HEK293 (cell line): Measurements from ENCODE around the gene KCNMB2.

ENCODE experiments used
- CTCF ChIA-PET: fragments of 350-600 bp; formaldehyde crosslinking; extraction: SDS; loops from one replicate; lab custom pipeline; 2021; ENCODE audit warnings: antibody characterized with exemption; lab: Yijun Ruan, JAX
- POLR2A ChIA-PET: fragments of 300-600 bp; formaldehyde crosslinking; extraction: SDS; loops from one replicate; lab custom pipeline; 2020; ENCODE audit warnings: antibody characterized with exemption, inconsistent platforms; lab: Yijun Ruan, JAX
- H3K27ac ChIP-seq: fragments of 200-500 bp; sonication (Bioruptor generic); 2 replicates; pipeline ENCODE4 v1.5.1; 2014; ENCODE audit warnings: low read depth, low read length, control low read depth, inconsistent platforms; ENCODE audit errors: extremely low read depth
- H3K36me3 ChIP-seq, 2 experiments: fragments of 200-500 bp in 1 of 2; sonication (Bioruptor generic) in 1 of 2; 1 replicate in 1 of 2; 2 replicates in 1 of 2; pipeline ENCODE4 v1.5.1; 2014 to 2017; ENCODE audit warnings: inconsistent platforms in 2 of 2, low read length in 2 of 2; ENCODE audit not compliant: control insufficient read depth in 2 of 2, insufficient read depth in 1 of 2
- H3K4me1 ChIP-seq: fragments of 200-500 bp; sonication (Bioruptor generic); 2 replicates; pipeline ENCODE4 v1.5.1; 2014; ENCODE audit warnings: mild to moderate bottlenecking, low read length, inconsistent platforms; ENCODE audit not compliant: control insufficient read depth, insufficient read depth
- H3K4me3 ChIP-seq: 2 replicates; pipeline ENCODE4 v1.5.1; 2011; ENCODE audit warnings: low read depth, mild to moderate bottlenecking, control low read depth, low read length, moderate library complexity
- H3K9me3 ChIP-seq: fragments of 200-500 bp; sonication (Bioruptor generic); 2 replicates; pipeline ENCODE4 v1.5.1; 2014; ENCODE audit warnings: low read depth, low read length, inconsistent platforms; ENCODE audit not compliant: control insufficient read depth, insufficient read depth
- GLI2 ChIP-seq: fragments of 450-650 bp; formaldehyde crosslinking; IDR thresholded peaks from 2 replicates; pipeline ENCODE4; 2017; ENCODE audit warnings: missing biosample characterization, missing genetic modification characterization, low read depth, borderline replicate concordance
- GLIS2 ChIP-seq: fragments of 450-650 bp; formaldehyde crosslinking; IDR thresholded peaks from 2 replicates; pipeline ENCODE4 v1.5.1; 2016; ENCODE audit warnings: missing biosample characterization, missing genetic modification characterization
- KLF7 ChIP-seq: fragments of 450-650 bp; formaldehyde crosslinking; IDR thresholded peaks from 2 replicates; pipeline ENCODE4 v1.5.1; 2016; ENCODE audit warnings: missing biosample characterization, missing genetic modification characterization, borderline replicate concordance
- RBAK ChIP-seq: fragments of 450-650 bp; formaldehyde crosslinking; IDR thresholded peaks from 2 replicates; pipeline ENCODE4 v1.5.1; 2016; ENCODE audit warnings: missing biosample characterization, missing genetic modification characterization
- SCRT2 ChIP-seq: fragments of 450-650 bp; formaldehyde crosslinking; IDR thresholded peaks from 2 replicates; pipeline ENCODE4 v1.5.1; 2016; ENCODE audit warnings: missing biosample characterization, missing genetic modification characterization
- TRIM28 ChIP-seq: IDR thresholded peaks from 2 replicates; pipeline ENCODE4 v1.6.1; 2011; ENCODE audit warnings: low read length, control low read depth, borderline replicate concordance
- ZNF157 ChIP-seq: fragments of 450-650 bp; formaldehyde crosslinking; IDR thresholded peaks from 2 replicates; pipeline ENCODE4 v1.5.1; 2016; ENCODE audit warnings: missing biosample characterization, missing genetic modification characterization
- ZNF239 ChIP-seq: fragments of 450-650 bp; formaldehyde crosslinking; IDR thresholded peaks from 2 replicates; pipeline ENCODE4 v1.5.1; 2016; ENCODE audit warnings: missing biosample characterization, missing genetic modification characterization
- ZNF324 ChIP-seq: fragments of 450-650 bp; formaldehyde crosslinking; IDR thresholded peaks from 2 replicates; pipeline ENCODE4 v1.5.1; 2016; ENCODE audit warnings: missing biosample characterization, missing genetic modification characterization
- ZNF423 ChIP-seq: fragments of 450-650 bp; formaldehyde crosslinking; IDR thresholded peaks from 2 replicates; pipeline ENCODE4 v1.5.1; 2016; ENCODE audit warnings: missing biosample characterization, missing genetic modification characterization
- ZNF624 ChIP-seq: fragments of 450-650 bp; formaldehyde crosslinking; IDR thresholded peaks from 2 replicates; pipeline ENCODE4 v1.5.1; 2017; ENCODE audit warnings: missing biosample characterization, missing genetic modification characterization
- TF ChIP-seq, protein P1 (sequence below): fragments of 450-650 bp; formaldehyde crosslinking; IDR thresholded peaks from 2 replicates; pipeline ENCODE4 v1.5.1; 2016; ENCODE audit warnings: missing biosample characterization, missing genetic modification characterization, low read depth
- TF ChIP-seq, protein P2 (sequence below): fragments of 450-650 bp; formaldehyde crosslinking; IDR thresholded peaks from 2 replicates; pipeline ENCODE4 v1.5.1; 2016; ENCODE audit warnings: missing biosample characterization, missing genetic modification characterization, borderline replicate concordance
- TF ChIP-seq, protein P3 (sequence below): fragments of 450-650 bp; formaldehyde crosslinking; IDR thresholded peaks from 2 replicates; pipeline ENCODE4; 2016; ENCODE audit warnings: missing biosample characterization, missing genetic modification characterization
- TF ChIP-seq, protein P4 (sequence below): fragments of 450-650 bp; formaldehyde crosslinking; IDR thresholded peaks from 2 replicates; pipeline ENCODE4 v1.5.1; 2016; ENCODE audit warnings: missing biosample characterization, missing genetic modification characterization, low read depth
- TF ChIP-seq, protein P5 (sequence below): fragments of 450-650 bp; formaldehyde crosslinking; IDR thresholded peaks from 2 replicates; pipeline ENCODE4 v1.5.1; 2017; ENCODE audit warnings: missing biosample characterization, missing genetic modification characterization
- TF ChIP-seq, protein P6 (sequence below): fragments of 450-650 bp; formaldehyde crosslinking; IDR thresholded peaks from 2 replicates; pipeline ENCODE4 v1.5.1; 2016; ENCODE audit warnings: missing biosample characterization, missing genetic modification characterization

The KCNMB2 gene

DNA sequence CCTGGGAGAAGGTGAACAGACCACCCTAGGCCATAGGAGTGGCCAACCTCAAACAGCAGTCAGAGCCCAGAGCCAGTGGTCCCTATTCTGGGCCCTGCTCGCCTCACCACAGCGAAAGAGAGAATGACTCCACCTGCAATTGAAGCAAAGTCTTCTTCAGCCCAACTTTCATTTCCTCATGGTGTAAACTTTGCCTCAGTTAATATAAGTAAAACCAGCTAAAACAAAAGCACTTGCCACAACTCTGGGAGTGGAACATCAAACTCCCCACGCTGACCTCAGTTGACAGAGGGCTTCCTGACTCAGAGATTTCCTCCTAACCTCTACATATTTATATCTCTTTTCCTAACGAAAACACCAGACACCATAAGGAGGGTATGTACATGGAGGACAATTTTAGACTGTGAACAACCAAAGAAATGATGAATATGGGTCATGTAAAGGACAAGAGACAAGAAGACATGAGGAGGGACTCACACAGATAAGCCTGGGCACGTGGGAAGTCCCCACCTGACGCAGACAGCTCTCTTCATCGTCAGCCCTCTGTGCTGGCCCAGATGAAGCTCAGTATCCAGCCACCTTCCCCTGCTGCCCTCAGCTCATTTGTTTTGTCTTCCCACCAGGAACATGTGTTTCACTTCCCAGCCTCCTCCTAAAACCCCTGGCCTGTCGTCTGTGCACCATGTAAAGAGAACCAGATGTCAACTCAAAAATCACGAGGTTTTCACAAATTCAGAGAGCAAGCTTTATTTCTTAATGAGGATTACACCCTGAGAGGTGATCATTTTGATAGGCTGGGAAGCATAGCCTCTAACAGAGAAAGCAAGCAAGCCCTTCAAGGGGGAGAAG lies 140.9 kb downstream of the KCNMB2 start (continued):
- TF ChIP-seq, protein P1, sequence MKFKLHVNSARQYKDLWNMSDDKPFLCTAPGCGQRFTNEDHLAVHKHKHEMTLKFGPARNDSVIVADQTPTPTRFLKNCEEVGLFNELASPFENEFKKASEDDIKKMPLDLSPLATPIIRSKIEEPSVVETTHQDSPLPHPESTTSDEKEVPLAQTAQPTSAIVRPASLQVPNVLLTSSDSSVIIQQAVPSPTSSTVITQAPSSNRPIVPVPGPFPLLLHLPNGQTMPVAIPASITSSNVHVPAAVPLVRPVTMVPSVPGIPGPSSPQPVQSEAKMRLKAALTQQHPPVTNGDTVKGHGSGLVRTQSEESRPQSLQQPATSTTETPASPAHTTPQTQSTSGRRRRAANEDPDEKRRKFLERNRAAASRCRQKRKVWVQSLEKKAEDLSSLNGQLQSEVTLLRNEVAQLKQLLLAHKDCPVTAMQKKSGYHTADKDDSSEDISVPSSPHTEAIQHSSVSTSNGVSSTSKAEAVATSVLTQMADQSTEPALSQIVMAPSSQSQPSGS (tag by site-specific recombination), result no peak
- TF ChIP-seq GLI2 (no peak), ZNF324 (tag by site-specific recombination) (no peak), RBAK (tag by site-specific recombination) (no peak), TRIM28 (no peak), ZNF157 (tag by site-specific recombination) (no peak), GLIS2 (no peak), ZNF239 (no peak), KLF7 (tag by site-specific recombination) (no peak)
- TF ChIP-seq, protein P2, sequence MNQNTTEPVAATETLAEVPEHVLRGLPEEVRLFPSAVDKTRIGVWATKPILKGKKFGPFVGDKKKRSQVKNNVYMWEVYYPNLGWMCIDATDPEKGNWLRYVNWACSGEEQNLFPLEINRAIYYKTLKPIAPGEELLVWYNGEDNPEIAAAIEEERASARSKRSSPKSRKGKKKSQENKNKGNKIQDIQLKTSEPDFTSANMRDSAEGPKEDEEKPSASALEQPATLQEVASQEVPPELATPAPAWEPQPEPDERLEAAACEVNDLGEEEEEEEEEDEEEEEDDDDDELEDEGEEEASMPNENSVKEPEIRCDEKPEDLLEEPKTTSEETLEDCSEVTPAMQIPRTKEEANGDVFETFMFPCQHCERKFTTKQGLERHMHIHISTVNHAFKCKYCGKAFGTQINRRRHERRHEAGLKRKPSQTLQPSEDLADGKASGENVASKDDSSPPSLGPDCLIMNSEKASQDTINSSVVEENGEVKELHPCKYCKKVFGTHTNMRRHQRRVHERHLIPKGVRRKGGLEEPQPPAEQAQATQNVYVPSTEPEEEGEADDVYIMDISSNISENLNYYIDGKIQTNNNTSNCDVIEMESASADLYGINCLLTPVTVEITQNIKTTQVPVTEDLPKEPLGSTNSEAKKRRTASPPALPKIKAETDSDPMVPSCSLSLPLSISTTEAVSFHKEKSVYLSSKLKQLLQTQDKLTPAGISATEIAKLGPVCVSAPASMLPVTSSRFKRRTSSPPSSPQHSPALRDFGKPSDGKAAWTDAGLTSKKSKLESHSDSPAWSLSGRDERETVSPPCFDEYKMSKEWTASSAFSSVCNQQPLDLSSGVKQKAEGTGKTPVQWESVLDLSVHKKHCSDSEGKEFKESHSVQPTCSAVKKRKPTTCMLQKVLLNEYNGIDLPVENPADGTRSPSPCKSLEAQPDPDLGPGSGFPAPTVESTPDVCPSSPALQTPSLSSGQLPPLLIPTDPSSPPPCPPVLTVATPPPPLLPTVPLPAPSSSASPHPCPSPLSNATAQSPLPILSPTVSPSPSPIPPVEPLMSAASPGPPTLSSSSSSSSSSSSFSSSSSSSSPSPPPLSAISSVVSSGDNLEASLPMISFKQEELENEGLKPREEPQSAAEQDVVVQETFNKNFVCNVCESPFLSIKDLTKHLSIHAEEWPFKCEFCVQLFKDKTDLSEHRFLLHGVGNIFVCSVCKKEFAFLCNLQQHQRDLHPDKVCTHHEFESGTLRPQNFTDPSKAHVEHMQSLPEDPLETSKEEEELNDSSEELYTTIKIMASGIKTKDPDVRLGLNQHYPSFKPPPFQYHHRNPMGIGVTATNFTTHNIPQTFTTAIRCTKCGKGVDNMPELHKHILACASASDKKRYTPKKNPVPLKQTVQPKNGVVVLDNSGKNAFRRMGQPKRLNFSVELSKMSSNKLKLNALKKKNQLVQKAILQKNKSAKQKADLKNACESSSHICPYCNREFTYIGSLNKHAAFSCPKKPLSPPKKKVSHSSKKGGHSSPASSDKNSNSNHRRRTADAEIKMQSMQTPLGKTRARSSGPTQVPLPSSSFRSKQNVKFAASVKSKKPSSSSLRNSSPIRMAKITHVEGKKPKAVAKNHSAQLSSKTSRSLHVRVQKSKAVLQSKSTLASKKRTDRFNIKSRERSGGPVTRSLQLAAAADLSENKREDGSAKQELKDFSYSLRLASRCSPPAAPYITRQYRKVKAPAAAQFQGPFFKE (tag by site-specific recombination), result no peak

DNA sequence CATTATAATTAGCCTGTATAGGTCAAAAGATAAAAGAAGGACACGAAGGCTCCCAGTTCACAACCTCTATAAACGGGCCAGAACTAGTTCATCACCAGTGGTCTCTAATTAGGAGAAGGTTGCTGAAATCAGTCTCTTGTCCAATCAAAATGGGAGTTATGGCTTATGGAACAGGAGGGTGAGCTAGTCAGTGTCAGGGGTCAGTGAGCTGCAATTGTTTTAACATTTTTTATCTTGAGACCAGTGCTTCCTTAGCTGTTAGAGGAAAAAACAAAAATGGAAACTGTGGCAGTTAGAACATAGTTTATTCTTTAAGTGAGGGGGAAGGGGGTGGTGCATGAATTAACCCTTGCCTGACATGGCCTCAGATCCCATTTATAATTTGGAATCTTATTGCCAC lies 141.7 kb downstream of the KCNMB2 start:
- CTCF ChIA-PET, result no interaction called here
- Histone ChIP-seq H3K36me3 (no peaks in the 10 kb centered on the region), H3K27ac (no peak overlapping the region)
- POLR2A ChIA-PET, result no interaction called here
- TF ChIP-seq SCRT2 (0 out of 2 replicates have a peak, but pooled peaks have one; percentile 0), ZNF624 (tag by site-specific recombination) (no peak)
- TF ChIP-seq, all 188 proteins: peak for 1
- no peaks in the 10 kb centered on the region for H3K9me3 ChIP-seq
- no peak overlapping the region for H3K4me3 ChIP-seq
- H3K4me1 ChIP-seq, result no peaks in the 10 kb centered on the region

DNA sequence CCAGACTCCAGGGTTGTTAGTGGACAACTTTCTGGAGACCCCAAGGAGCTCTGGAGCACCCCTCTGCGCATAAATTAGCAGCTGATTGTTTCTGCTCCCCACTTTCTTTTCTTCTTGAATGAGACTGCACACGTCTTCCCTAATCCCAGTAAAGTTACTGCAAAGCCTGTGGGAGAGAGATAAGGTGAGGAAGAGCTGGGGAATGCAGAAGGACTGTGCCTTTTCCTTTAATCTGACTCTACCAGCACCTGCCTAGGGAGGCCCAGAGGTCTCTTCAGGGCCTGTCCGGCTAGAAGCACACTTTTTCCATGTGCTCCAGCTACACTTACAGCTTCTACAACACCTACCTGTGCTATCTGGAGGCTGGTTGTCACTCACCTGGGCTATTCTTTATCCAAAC lies 143.8 kb downstream of the KCNMB2 start:
- no peak overlapping the region for H3K27ac ChIP-seq
- CTCF ChIA-PET, result no interaction called here
- no peak overlapping the region for H3K4me3 ChIP-seq
- POLR2A ChIA-PET, result no interaction called here
- H3K4me1 ChIP-seq, result no peaks in the 10 kb centered on the region
- no peaks in the 10 kb centered on the region for H3K36me3 ChIP-seq
- no peaks in the 10 kb centered on the region for H3K9me3 ChIP-seq
- TF ChIP-seq GLIS2 (no peak), ZNF423 (tag by site-specific recombination) (no peak)
- TF ChIP-seq, protein P3, sequence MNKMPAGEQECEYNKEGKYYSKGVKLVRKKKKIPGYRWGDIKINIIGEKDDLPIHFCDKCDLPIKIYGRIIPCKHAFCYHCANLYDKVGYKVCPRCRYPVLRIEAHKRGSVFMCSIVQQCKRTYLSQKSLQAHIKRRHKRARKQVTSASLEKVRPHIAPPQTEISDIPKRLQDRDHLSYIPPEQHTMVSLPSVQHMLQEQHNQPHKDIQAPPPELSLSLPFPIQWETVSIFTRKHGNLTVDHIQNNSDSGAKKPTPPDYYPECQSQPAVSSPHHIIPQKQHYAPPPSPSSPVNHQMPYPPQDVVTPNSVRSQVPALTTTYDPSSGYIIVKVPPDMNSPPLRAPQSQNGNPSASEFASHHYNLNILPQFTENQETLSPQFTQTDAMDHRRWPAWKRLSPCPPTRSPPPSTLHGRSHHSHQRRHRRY (tag by site-specific recombination), result no peak
- TF ChIP-seq, protein P4, sequence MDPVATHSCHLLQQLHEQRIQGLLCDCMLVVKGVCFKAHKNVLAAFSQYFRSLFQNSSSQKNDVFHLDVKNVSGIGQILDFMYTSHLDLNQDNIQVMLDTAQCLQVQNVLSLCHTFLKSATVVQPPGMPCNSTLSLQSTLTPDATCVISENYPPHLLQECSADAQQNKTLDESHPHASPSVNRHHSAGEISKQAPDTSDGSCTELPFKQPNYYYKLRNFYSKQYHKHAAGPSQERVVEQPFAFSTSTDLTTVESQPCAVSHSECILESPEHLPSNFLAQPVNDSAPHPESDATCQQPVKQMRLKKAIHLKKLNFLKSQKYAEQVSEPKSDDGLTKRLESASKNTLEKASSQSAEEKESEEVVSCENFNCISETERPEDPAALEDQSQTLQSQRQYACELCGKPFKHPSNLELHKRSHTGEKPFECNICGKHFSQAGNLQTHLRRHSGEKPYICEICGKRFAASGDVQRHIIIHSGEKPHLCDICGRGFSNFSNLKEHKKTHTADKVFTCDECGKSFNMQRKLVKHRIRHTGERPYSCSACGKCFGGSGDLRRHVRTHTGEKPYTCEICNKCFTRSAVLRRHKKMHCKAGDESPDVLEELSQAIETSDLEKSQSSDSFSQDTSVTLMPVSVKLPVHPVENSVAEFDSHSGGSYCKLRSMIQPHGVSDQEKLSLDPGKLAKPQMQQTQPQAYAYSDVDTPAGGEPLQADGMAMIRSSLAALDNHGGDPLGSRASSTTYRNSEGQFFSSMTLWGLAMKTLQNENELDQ (tag by site-specific recombination), result no peak
- TF ChIP-seq, protein P5, sequence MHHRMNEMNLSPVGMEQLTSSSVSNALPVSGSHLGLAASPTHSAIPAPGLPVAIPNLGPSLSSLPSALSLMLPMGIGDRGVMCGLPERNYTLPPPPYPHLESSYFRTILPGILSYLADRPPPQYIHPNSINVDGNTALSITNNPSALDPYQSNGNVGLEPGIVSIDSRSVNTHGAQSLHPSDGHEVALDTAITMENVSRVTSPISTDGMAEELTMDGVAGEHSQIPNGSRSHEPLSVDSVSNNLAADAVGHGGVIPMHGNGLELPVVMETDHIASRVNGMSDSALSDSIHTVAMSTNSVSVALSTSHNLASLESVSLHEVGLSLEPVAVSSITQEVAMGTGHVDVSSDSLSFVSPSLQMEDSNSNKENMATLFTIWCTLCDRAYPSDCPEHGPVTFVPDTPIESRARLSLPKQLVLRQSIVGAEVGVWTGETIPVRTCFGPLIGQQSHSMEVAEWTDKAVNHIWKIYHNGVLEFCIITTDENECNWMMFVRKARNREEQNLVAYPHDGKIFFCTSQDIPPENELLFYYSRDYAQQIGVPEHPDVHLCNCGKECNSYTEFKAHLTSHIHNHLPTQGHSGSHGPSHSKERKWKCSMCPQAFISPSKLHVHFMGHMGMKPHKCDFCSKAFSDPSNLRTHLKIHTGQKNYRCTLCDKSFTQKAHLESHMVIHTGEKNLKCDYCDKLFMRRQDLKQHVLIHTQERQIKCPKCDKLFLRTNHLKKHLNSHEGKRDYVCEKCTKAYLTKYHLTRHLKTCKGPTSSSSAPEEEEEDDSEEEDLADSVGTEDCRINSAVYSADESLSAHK (tag by site-specific recombination), result no peak
- TF ChIP-seq, protein P6, sequence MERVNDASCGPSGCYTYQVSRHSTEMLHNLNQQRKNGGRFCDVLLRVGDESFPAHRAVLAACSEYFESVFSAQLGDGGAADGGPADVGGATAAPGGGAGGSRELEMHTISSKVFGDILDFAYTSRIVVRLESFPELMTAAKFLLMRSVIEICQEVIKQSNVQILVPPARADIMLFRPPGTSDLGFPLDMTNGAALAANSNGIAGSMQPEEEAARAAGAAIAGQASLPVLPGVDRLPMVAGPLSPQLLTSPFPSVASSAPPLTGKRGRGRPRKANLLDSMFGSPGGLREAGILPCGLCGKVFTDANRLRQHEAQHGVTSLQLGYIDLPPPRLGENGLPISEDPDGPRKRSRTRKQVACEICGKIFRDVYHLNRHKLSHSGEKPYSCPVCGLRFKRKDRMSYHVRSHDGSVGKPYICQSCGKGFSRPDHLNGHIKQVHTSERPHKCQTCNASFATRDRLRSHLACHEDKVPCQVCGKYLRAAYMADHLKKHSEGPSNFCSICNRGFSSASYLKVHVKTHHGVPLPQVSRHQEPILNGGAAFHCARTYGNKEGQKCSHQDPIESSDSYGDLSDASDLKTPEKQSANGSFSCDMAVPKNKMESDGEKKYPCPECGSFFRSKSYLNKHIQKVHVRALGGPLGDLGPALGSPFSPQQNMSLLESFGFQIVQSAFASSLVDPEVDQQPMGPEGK, result no peak
